HUDEP-2 (cell line): ENCODE data around the gene AQP12A.
"Not testable (repeated sequence)": the region's sequence is repeated elsewhere in the genome, so short reads cannot be mapped to it uniquely, and the experiment has no call there.

Experiments
- DNase-seq, 76 experiments: peaks; one replicate each; lab custom pipeline; 2025; ENCODE audit not compliant: unreplicated experiment in 76 of 76; lab: John Stamatoyannopoulos, UW

Gene AQP12A

GRCh38 chr2:240686460-240686859 is 5.2 kb upstream of the AQP12A start:
- DNase-seq, result no peak

DNA sequence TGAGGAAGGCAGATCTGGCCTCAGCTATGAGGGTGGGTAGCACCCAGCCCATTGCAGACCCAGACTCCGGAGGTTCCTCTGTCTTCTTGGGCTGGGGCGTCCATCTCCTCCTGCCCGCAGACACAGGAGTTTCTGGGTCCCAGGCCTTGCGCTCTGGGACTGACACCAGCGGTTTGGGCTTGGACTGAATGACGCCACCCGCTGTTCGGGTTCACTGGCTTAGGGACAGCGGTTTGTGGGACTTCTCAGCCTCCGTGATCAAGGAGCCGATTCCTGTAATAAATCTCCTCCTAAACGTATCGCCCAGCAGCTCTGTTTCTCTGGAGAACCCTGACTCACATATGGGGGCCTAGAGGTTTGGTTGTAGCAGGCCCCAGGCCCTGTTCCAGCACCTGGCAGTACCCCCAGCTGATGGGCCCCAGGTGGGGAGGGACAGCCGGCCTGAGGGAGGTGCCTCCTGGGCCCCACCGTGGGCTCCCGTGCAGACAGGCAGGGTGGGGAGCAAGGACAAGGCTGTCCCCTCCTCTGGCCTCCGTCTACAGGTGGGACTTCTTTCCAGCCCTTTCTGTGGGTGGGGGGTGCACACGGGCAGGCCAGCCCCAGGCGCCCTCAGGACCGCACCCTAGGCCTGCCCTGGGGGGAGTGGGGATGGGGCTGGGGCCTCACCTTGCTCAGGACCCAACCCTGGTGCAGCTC is 4.5 kb upstream of the AQP12A start:
- no peak for DNase-seq

GRCh38 chr2:240687741-240688552 is 3.7 kb upstream of the AQP12A start:
- DNase-seq, result no peak

DNA sequence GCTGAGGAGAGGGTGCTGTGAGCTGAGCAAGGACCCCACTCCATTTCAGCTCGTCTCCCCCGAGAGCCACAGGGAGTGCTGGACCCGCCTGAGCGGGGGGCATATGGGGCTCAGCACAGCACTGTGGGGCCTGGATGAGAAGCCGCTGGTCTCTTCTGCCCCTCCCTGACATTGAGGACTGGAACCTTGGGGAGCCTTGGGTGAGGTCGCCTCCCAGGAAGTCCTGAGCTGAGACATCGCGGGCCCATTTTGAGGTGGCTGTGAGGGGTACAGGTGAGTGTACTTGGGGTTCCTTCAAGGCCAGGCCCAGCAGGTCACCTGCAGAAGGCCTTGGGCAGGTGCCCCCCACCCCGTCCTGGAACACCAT is 3.1 kb upstream of the AQP12A start:
- no peak for DNase-seq

DNA sequence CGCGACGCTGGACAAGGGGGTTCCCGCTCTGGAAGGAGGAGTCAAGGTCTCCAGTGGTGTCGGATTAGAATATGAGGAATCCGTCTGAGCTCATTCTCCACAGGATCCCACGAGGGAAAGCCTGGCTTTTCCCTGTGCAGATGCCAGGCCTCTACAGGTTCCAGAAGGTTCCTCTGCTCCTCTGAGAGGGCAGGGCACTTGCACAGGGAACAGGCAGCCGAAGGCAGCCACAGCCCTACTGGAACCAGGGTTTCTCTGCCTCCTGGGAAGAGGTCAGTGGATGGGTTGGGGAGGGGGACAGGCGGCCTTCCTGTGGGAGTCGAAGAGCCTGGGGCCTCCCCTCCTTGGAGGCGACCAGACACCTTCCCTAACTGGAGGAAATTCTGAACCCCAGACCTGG is 1.7 kb upstream of the AQP12A start:
- DNase-seq, result no peak

DNA sequence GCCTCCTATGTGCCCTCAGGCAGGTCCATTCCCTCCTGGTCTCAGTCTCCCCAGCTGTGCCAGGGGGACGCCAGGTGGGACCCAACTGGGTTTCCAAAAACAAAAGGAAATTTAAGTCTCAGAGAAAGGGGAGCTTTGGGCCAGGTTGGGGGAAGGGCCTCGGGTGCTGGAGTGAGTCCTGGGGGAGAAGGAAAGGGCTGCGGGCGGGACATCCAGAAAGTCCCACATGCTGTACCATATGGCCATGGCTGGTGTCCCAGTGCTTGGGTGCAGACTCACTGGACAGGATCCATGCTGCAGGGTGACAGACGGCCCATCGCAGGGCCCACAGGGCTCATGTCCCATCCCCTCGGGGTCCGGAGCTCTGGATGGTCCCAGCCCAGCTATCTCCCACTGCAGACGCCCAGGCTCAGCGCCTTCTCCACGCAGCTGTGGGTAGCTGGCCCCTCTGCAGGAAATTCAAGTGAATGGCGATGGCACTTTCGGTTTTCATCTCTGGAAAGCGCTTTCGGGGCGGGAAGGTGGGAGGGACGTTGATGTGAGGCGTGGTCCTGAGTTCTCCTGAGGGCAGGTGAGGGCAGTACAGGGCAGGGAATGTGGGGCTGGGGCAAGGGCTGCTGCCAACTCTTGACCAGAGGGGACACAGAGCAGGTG is 1.1 kb upstream of the AQP12A start:
- DNase-seq, result not testable (repeated sequence)

DNA sequence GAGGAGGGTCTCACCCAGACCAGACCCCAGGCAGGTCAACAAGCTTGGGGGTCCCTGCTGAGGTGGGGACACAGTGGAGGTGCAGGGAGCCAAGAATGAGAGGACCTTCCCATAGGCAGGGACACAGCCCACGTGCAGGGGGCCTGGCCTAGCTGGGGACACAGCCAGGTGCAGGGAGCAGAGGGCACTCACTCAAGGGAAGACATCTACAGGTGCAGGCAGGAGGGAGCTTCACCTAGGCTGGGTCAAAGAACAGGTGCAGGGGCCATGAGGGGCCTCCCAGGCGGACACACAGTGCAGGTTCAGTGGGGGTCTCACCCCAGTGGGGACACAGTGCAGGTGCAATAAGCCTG is 615 bp upstream of the AQP12A start:
- DNase-seq, result not testable (repeated sequence)

DNA sequence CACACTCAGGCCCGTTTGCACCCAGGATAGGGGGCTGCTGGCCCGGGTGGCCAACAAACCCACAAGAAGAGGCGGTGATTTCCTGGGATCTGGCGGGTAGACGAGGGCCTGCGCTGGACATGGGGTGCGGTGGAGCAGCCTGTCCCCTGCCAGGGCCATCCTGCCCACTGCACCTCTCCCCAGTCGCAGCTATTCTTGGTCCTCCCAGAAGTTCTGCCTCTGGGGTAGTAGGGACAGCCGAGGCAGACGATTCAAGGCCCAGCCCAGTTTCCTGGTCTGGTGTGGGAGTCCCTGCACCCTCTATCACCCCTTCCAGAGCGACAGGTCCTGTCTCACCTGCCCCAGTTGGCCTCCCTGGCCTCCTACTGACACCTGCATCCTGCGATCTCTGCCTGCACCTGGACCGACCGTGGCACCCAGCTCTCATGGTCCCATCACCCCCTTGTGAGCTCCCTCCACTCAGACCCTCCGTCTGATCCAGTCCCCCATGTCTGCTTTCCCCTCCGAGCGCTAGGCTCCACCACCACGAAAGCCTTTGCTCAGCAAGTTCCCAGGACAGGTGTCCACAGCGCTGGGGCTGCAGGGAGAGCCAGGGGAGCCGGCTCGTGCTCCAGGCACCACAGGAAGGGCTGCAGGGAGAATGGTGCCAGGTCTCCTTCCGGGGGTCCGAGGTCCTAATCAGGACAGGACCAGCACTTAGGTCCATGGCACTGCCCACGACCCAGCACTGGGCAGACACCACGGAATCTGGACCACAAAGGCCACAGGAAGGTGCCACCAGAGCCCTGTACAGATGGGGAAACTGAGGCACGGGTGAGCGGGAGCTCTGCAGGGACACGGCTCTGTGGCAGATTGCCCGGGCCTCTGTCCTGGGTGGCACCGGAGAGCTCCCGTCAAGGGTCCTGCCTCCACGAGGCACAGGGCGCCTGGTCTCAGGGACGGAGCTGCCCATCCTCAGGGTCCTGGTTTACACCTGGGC is 1.2 kb downstream of the AQP12A start:
- not testable (repeated sequence) for DNase-seq

DNA sequence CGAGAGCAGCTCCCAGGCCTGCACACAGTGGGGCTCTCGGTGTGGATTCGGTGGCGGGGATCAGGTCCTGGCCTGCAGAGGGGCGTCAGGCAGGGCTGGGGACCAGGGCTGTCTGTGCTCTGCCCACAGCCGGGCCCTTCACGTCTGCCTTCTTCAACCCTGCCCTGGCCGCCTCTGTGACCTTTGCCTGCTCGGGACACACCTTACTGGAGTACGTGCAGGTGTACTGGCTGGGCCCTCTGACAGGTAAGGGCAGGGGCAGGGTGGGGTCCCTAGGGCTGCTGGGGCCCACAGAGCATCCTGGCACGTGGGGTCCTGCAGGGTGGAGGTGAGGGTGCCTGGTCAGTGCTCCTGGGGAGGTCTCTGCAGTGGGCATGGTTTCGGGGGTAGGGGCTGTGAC is 2.6 kb downstream of the AQP12A start:
- DNase-seq, result not testable (repeated sequence)

GRCh38 chr2:240695593-240695992 is 3.9 kb downstream of the AQP12A start:
- DNase-seq, result not testable (repeated sequence)

DNA sequence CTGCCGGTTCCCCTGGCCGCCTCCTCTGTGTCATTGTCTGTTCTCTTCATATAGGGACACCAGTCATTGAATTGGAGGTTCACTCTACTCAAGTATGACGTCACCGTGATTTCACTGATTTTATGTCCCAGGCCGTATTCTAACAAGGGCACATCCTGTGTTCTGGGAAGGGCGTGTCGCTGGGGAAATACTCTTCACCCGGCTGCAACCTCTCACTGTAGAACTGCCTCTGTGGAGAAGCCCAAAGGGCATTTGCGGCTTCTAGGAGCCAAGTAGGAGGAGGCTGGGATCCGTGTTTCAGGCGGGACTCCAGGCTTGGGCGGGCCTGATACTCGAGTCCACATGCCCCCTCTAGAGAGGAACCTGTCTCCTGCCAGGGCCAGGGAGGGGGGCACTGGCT is 4.8 kb downstream of the AQP12A start:
- not testable (repeated sequence) for DNase-seq

DNA sequence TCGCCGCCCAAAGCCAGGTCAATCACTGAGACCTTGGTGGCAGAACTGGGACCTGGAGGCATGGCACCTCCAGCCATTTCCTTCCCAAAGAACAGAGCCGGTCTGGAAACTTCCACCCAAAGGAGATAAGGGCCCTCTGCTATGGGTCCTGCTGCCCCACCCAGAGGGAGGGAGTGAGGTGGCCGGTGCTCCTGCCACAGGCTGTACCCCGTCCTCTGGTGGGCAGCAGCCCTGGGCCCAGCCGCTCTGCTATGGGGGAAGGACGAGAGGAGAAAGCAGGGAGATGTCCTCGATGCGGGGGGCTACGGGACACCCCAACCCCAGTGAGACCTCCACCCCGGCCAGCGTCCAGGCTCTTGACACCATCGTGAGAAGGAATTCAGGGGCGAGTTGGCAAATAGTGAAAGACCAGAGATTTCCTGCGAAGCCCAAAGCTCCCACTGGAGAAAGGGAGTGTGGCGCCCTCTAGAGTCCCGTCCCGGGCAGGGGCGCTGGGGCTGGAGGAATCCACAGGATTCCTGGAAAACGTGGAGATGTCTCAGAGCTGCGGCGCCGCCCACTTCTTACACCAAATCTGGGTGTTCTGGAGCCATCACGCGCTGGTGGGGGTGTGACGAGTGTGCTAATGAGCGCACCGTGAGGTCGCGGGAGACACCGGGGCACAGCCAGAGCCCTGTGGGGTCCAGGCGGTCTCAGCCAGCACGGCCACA is 7.3 kb downstream of the AQP12A start:
- DNase-seq, result not testable (repeated sequence)

GRCh38 chr2:240699835-240700234 is 8.2 kb downstream of the AQP12A start:
- DNase-seq, result not testable (repeated sequence)

GRCh38 chr2:240700616-240701015 is 8.9 kb downstream of the AQP12A start:
- not testable (repeated sequence) for DNase-seq

DNA sequence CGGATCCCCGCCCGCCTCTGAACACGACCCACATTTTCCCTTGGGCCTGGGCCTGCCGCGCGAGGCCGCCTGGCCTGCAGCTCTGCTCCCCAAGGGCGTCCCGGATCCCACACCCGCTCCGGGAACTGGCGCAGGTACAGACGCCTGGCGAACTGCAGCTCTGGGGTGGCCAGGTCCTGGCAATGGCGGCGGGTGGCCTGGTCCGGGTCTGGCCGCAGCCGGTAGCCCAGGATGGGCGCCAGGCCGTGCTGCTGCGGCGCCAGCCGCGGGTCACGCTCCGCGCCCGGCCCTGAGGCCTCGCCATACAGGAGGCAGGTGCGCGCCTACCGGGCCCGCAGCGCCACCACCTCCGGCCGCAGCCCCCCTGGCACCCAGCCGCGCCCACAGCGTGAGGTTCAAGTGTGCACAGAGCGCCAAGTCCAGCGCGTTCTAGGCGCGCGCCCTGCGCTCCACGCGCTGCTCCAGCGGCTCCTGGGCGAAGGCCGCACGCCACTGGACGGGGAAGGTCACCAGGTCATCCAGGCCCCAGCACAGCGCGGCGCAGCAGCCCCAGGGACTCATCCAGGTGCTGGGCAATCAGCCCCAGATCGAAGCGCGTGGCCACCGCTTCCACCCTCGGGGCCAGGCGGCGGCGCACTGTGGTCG is 9.5 kb downstream of the AQP12A start:
- DNase-seq, result no peak

GRCh38 chr2:240701736-240702639 is 10.3 kb downstream of the AQP12A start:
- DNase-seq, result no peak

DNA sequence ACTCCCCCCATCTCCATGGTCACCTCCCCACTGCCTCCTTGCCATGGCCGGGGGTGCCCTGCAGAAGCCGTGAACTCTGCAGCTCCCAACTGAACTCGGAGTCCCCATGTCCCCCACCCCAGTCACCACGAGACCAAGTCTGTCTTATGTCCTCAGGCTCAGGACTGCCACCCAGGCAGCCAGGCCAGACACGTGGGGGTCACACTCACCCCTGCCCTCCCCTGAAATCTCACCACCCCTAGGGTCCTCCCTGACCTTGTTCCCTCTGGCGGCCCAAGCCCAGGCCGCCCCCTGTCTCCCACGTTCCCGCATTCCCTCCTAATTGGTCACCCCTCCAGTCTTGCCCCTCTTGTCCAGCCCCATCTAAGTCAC is 11.0 kb downstream of the AQP12A start:
- DNase-seq, result no peak
